ENCODE results near the gene TECTB.

The TECTB gene

GRCh38 chr10:112275512-112276245 lies 7.5 kb upstream of the TECTB start:
- DNase-seq (ENCODE audit: low spot score), result no peak

GRCh38 chr10:112278871-112279270 lies 4.3 kb upstream of the TECTB start:
- no peak for DNase-seq (ENCODE audit: low spot score)

GRCh38 chr10:112279433-112279832 lies 3.8 kb upstream of the TECTB start:
- no peak for DNase-seq (ENCODE audit: low spot score)

- no peak for DNase-seq (ENCODE audit: low spot score)
Measured at GRCh38 chr10:112280205-112280921, 2.8 kb upstream of the TECTB start.

- no peak for DNase-seq (ENCODE audit: low spot score)
Measured at GRCh38 chr10:112282086-112282485, 1.1 kb upstream of the TECTB start.

- DNase-seq (ENCODE audit: low spot score), result no peak
Measured at GRCh38 chr10:112286837-112287818, 3.9 kb downstream of the TECTB start.

- DNase-seq (ENCODE audit: low spot score), result no peak
Measured at GRCh38 chr10:112287844-112288243, 4.6 kb downstream of the TECTB start.

GRCh38 chr10:112288486-112288885 lies 5.3 kb downstream of the TECTB start:
- no peak for DNase-seq (ENCODE audit: low spot score)

GRCh38 chr10:112289373-112290053 lies 6.3 kb downstream of the TECTB start:
- DNase-seq (ENCODE audit: low spot score), result no peak

GRCh38 chr10:112290054-112290373 lies 6.8 kb downstream of the TECTB start:
- DNase-seq (ENCODE audit: low spot score), result no peak

GRCh38 chr10:112294169-112294568 lies 11.0 kb downstream of the TECTB start:
- no peak for DNase-seq (ENCODE audit: low spot score)

- DNase-seq (ENCODE audit: low spot score), result no peak
Measured at GRCh38 chr10:112295853-112296830, 12.9 kb downstream of the TECTB start.

- no peak for DNase-seq (ENCODE audit: low spot score)
Measured at GRCh38 chr10:112296908-112297331, 13.7 kb downstream of the TECTB start.

- DNase-seq (ENCODE audit: low spot score), result no peak
Measured at GRCh38 chr10:112298581-112298980, 15.4 kb downstream of the TECTB start.

- no peak for DNase-seq (ENCODE audit: low spot score)
Measured at GRCh38 chr10:112299456-112299855, 16.3 kb downstream of the TECTB start.

GRCh38 chr10:112302335-112302734 lies 19.1 kb downstream of the TECTB start:
- no peak for DNase-seq (ENCODE audit: low spot score)

- no peak for DNase-seq (ENCODE audit: low spot score)
Measured at GRCh38 chr10:112303528-112303927, 20.3 kb downstream of the TECTB start.

- no peak for DNase-seq (ENCODE audit: low spot score)
Measured at GRCh38 chr10:112304267-112304859, 21.2 kb downstream of the TECTB start.

- DNase-seq (ENCODE audit: low spot score), result peak; percentile 29
Measured at GRCh38 chr10:112307358-112308124, 24.3 kb downstream of the TECTB start.

- DNase-seq (ENCODE audit: low spot score), result no peak
Measured at GRCh38 chr10:112308125-112308502, 24.9 kb downstream of the TECTB start.
